GM23338 (cell line): ENCODE data around the gene ARHGAP10. TPM values are rescaled to one million over a fixed set of nuclear protein-coding genes. Genes with fewer than 3 reads are reported as not detected.

Experiments used
- ATAC-seq: fragments of 200-7000 bp; cut with Tn5 transposase; 3 replicates; pipeline ENCODE4 v1.9.1; 2020
- DNase-seq: peaks from one replicate; pipeline ENCODE4 v3.0.0-alpha.2; 2015; ENCODE audit warnings: low spot score
- H2AFZ ChIP-seq: fragments of 200-600 bp; sonication (generic); 2 replicates; pipeline ENCODE4 v1.8.0; 2016; ENCODE audit warnings: antibody characterized with exemption, mild to moderate bottlenecking, moderate library complexity
- H3F3A ChIP-seq: fragments of 200-600 bp; sonication (generic); replicated peaks from 2 replicates; pipeline ENCODE4 v1.8.0; 2017; ENCODE audit warnings: antibody characterized with exemption, mixed run types, low read depth
- H3K27ac ChIP-seq: fragments of 200-600 bp; sonication (generic); 2 replicates; pipeline ENCODE4 v1.6.1; 2016; ENCODE audit warnings: low read depth
- H3K27me3 ChIP-seq: fragments of 200-600 bp; sonication (generic); 2 replicates; pipeline ENCODE4 v1.8.0; 2016; ENCODE audit warnings: mild to moderate bottlenecking, mixed run types, moderate library complexity; ENCODE audit not compliant: insufficient read depth
- H3K36me3 ChIP-seq: fragments of 200-600 bp; sonication (generic); 2 replicates; pipeline ENCODE4 v1.8.0; 2016; ENCODE audit warnings: mild to moderate bottlenecking; ENCODE audit not compliant: insufficient read depth
- H3K4me1 ChIP-seq: fragments of 200-600 bp; sonication (generic); 2 replicates; pipeline ENCODE4 v1.8.0; 2016; ENCODE audit warnings: mild to moderate bottlenecking, moderate library complexity; ENCODE audit not compliant: insufficient read depth
- H3K4me2 ChIP-seq: fragments of 200-600 bp; sonication (generic); 2 replicates; pipeline ENCODE4 v1.7.1; 2017; ENCODE audit warnings: mixed run types
- H3K4me3 ChIP-seq: fragments of 200-600 bp; sonication (generic); 2 replicates; pipeline ENCODE4 v1.6.1; 2016; ENCODE audit warnings: mixed run types
- H3K79me2 ChIP-seq: fragments of 200-600 bp; sonication (generic); replicated peaks from 2 replicates; pipeline ENCODE4 v1.8.0; 2017; ENCODE audit warnings: mild to moderate bottlenecking; ENCODE audit not compliant: insufficient read depth
- H3K9me2 ChIP-seq: fragments of 200-600 bp; sonication (generic); 2 replicates; pipeline ENCODE4 v1.8.0; 2017; ENCODE audit not compliant: insufficient read depth
- H4K20me1 ChIP-seq: fragments of 200-600 bp; sonication (generic); replicated peaks from 2 replicates; pipeline ENCODE4 v1.8.0; 2017; ENCODE audit warnings: mild to moderate bottlenecking; ENCODE audit not compliant: insufficient read depth
- H3K27ac Mint-ChIP-seq: 2 replicates; pipeline ENCODE4 v1.8.0; 2020; ENCODE audit warnings: inconsistent platforms, mild to moderate bottlenecking, moderate library complexity, mixed read lengths
- H3K27me3 Mint-ChIP-seq: 3 replicates; pipeline ENCODE4 v1.8.0; 2022; ENCODE audit warnings: low read depth, mild to moderate bottlenecking, moderate library complexity, mixed read lengths, inconsistent platforms; ENCODE audit not compliant: insufficient read depth, poor library complexity
- H3K36me3 Mint-ChIP-seq: 3 replicates; pipeline ENCODE4 v1.8.0; 2021; ENCODE audit warnings: low read depth, mild to moderate bottlenecking, inconsistent platforms, moderate library complexity, mixed read lengths
- H3K4me1 Mint-ChIP-seq: 3 replicates; pipeline ENCODE4 v1.8.0; 2020; ENCODE audit warnings: mild to moderate bottlenecking, inconsistent platforms, mixed read lengths
- H3K4me3 Mint-ChIP-seq: 3 replicates; pipeline ENCODE4 v1.8.0; 2021; ENCODE audit warnings: moderate library complexity, mild to moderate bottlenecking, inconsistent platforms, mixed read lengths
- H3K9me3 Mint-ChIP-seq: 3 replicates; pipeline ENCODE4 v1.8.0; 2020; ENCODE audit warnings: moderate library complexity, mild to moderate bottlenecking, inconsistent platforms, mixed read lengths
- CREB1 ChIP-seq: fragments of 250-450 bp; sonication (Bioruptor Pico); IDR thresholded peaks from 2 replicates; pipeline ENCODE4 v1.5.0; 2020; ENCODE audit warnings: low read depth, mild to moderate bottlenecking, moderate library complexity
- CTCF ChIP-seq, 2 experiments: fragments of 200-600 bp in 1 of 2; sonication (generic) in 1 of 2; conservative IDR thresholded peaks; 2 replicates each; pipeline versions ENCODE4 v1.5.1 to v1.6.1; 2016 to 2017; ENCODE audit warnings: antibody characterized with exemption in 2 of 2, low read depth in 2 of 2, mild to moderate bottlenecking in 2 of 2, moderate library complexity in 1 of 2
- ETS1 ChIP-seq: IDR thresholded peaks from 2 replicates; pipeline ENCODE4 v1.6.1; 2016; ENCODE audit warnings: antibody characterized with exemption
- EZH2 ChIP-seq: fragments of 200-600 bp; sonication (generic); IDR thresholded peaks from one replicate; pipeline ENCODE4 v1.8.0; 2017; ENCODE audit warnings: antibody characterized with exemption, mild to moderate bottlenecking, low read depth; ENCODE audit not compliant: unreplicated experiment
- EZH2phosphoT487 ChIP-seq: fragments of 200-600 bp; sonication (generic); IDR thresholded peaks from one replicate; pipeline ENCODE4 v1.8.1; 2018; ENCODE audit warnings: antibody characterized with exemption; ENCODE audit not compliant: unreplicated experiment
- JUNB ChIP-seq: IDR thresholded peaks from one replicate; pipeline ENCODE4 v1.6.1; 2016; ENCODE audit warnings: antibody characterized with exemption; ENCODE audit not compliant: unreplicated experiment
- NANOG ChIP-seq: IDR thresholded peaks from 2 replicates; pipeline ENCODE4 v1.6.1; 2016; ENCODE audit warnings: antibody characterized with exemption, borderline replicate concordance
- POLR2AphosphoS5 ChIP-seq: IDR thresholded peaks from 2 replicates; pipeline ENCODE4 v1.6.1; 2016; ENCODE audit warnings: antibody characterized with exemption, low read depth
- REST ChIP-seq: IDR thresholded peaks from one replicate; pipeline ENCODE4 v1.6.1; 2018; ENCODE audit warnings: antibody characterized with exemption; ENCODE audit not compliant: unreplicated experiment
- STAT1 ChIP-seq: IDR thresholded peaks from one replicate; pipeline ENCODE4 v1.6.1; 2016; ENCODE audit warnings: antibody characterized with exemption; ENCODE audit not compliant: unreplicated experiment
- ZNF114 ChIP-seq: fragments of 250-450 bp; sonication (Bioruptor Pico); IDR thresholded peaks from 2 replicates; pipeline ENCODE4 v1.5.0; 2020; ENCODE audit warnings: mild to moderate bottlenecking, moderate library complexity
- ZNF331 ChIP-seq: fragments of 250-450 bp; sonication (Bioruptor Pico); IDR thresholded peaks from 2 replicates; pipeline ENCODE4 v1.5.0; 2020; ENCODE audit warnings: low read depth, mild to moderate bottlenecking, moderate library complexity
- polyA plus RNA-seq: library from polyadenylated mRNA; unstranded; fragments of >200 nt; fragmentation: Nextera tagmentation; extraction: Ambion mirVana; gene quantifications from 2 replicates; pipeline ENCODE4 v1.2.1, GENCODE V29; 2016
- total RNA-seq: library from RNA; depleted of rRNA; stranded (reverse); fragments of >200 nt; shearing (Covaris generic); gene quantifications from 2 replicates; pipeline ENCODE4 v1.2.3, GENCODE V29; 2014
- TF ChIP-seq, protein P1 (sequence below): fragments of 250-450 bp; sonication (Bioruptor Pico); IDR thresholded peaks from 2 replicates; pipeline ENCODE4 v1.5.0; 2020; ENCODE audit warnings: mild to moderate bottlenecking, moderate library complexity

The ARHGAP10 gene
- total and polyA plus RNA-seq, 2 experiments from 2014 or later = 5.1 to 6.3 TPM

DNA sequence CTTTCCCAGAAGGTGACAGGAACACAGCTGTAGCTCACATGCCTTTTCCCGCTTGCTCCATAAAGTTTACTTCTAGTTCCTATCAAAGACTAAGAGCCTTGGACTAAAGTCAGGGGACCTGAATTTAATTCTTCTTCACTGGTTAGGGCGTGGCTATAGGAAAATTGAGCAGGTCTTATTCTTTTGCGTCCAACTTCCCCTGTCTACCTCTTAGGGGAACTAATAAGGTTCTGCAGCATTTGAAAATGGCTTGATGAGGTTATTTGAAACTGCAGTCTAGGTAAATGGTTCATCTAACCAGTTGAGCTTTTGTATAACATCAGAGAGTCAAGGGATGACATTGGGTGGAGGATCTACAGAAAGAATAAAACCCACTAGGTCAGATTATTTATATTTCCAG lies 2.6 kb downstream of the ARHGAP10 start:
- Mint-ChIP-seq H3K36me3 (no peaks in the 10 kb centered on the region), H3K27ac (no peak overlapping the region), H3K27me3 (peaks cover 31% of the 10 kb centered on the region), H3K4me1 (peaks cover 47% of the 10 kb centered on the region), H3K4me3 (no peak overlapping the region), H3K9me3 (no peaks in the 10 kb centered on the region)
- H3K27ac ChIP-seq = no peak overlapping the region
- H3K79me2 ChIP-seq = no peaks in the 10 kb centered on the region
- H4K20me1 ChIP-seq = no peaks in the 10 kb centered on the region
- TF ChIP-seq REST (no peak), ZNF331 (CRISPR knock-in tag) (no peak), STAT1 (no peak), ETS1 (no peak), ZNF114 (CRISPR knock-in tag) (no peak), POLR2AphosphoS5 (no peak), CREB1 (CRISPR knock-in tag) (no peak), JUNB (no peak), EZH2 (no peak), NANOG (no peak), EZH2phosphoT487 (no peak), CTCF (conservative IDR thresholded peaks at IDR 0.05; ENCODE audit: low read depth in 2 of 2) (no peak)
- TF ChIP-seq, protein P1, sequence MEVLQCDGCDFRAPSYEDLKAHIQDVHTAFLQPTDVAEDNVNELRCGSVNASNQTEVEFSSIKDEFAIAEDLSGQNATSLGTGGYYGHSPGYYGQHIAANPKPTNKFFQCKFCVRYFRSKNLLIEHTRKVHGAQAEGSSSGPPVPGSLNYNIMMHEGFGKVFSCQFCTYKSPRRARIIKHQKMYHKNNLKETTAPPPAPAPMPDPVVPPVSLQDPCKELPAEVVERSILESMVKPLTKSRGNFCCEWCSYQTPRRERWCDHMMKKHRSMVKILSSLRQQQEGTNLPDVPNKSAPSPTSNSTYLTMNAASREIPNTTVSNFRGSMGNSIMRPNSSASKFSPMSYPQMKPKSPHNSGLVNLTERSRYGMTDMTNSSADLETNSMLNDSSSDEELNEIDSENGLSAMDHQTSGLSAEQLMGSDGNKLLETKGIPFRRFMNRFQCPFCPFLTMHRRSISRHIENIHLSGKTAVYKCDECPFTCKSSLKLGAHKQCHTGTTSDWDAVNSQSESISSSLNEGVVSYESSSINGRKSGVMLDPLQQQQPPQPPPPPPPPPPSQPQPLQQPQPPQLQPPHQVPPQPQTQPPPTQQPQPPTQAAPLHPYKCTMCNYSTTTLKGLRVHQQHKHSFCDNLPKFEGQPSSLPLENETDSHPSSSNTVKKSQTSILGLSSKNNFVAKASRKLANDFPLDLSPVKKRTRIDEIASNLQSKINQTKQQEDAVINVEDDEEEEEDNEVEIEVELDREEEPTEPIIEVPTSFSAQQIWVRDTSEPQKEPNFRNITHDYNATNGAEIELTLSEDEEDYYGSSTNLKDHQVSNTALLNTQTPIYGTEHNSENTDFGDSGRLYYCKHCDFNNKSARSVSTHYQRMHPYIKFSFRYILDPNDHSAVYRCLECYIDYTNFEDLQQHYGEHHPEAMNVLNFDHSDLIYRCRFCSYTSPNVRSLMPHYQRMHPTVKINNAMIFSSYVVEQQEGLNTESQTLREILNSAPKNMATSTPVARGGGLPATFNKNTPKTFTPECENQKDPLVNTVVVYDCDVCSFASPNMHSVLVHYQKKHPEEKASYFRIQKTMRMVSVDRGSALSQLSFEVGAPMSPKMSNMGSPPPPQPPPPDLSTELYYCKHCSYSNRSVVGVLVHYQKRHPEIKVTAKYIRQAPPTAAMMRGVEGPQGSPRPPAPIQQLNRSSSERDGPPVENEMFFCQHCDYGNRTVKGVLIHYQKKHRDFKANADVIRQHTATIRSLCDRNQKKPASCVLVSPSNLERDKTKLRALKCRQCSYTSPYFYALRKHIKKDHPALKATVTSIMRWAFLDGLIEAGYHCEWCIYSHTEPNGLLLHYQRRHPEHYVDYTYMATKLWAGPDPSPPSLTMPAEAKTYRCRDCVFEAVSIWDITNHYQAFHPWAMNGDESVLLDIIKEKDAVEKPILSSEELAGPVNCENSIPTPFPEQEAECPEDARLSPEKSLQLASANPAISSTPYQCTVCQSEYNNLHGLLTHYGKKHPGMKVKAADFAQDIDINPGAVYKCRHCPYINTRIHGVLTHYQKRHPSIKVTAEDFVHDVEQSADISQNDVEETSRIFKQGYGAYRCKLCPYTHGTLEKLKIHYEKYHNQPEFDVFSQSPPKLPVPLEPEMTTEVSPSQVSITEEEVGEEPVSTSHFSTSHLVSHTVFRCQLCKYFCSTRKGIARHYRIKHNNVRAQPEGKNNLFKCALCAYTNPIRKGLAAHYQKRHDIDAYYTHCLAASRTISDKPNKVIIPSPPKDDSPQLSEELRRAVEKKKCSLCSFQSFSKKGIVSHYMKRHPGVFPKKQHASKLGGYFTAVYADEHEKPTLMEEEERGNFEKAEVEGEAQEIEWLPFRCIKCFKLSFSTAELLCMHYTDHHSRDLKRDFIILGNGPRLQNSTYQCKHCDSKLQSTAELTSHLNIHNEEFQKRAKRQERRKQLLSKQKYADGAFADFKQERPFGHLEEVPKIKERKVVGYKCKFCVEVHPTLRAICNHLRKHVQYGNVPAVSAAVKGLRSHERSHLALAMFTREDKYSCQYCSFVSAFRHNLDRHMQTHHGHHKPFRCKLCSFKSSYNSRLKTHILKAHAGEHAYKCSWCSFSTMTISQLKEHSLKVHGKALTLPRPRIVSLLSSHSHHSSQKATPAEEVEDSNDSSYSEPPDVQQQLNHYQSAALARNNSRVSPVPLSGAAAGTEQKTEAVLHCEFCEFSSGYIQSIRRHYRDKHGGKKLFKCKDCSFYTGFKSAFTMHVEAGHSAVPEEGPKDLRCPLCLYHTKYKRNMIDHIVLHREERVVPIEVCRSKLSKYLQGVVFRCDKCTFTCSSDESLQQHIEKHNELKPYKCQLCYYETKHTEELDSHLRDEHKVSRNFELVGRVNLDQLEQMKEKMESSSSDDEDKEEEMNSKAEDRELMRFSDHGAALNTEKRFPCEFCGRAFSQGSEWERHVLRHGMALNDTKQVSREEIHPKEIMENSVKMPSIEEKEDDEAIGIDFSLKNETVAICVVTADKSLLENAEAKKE = no peak
- no peak overlapping the region for H2AFZ ChIP-seq
- peaks cover 65% of the 10 kb centered on the region for H3K27me3 ChIP-seq
- H3K9me2 ChIP-seq = no peaks in the 10 kb centered on the region
- DNase-seq (no peak), ATAC-seq (no peak)
- no peak overlapping the region for H3K4me3 ChIP-seq
- H3F3A ChIP-seq = peaks cover 3% of the 10 kb centered on the region; the same call in 1 of the 2 replicates
- peaks cover 37% of the 10 kb centered on the region for H3K4me1 ChIP-seq
- no peaks in the 10 kb centered on the region for H3K36me3 ChIP-seq
- no peak overlapping the region for H3K4me2 ChIP-seq
